COR-L47 (cell line): ENCODE data around the gene CPED1.
"Not testable (repeated sequence)": the region's sequence is repeated elsewhere in the genome, so short reads cannot be mapped to it uniquely, and the experiment has no call there.

Source experiments
- DNase-seq: peaks from one replicate; lab custom pipeline; 2025; lab: John Stamatoyannopoulos, UW

CPED1 gene

DNA sequence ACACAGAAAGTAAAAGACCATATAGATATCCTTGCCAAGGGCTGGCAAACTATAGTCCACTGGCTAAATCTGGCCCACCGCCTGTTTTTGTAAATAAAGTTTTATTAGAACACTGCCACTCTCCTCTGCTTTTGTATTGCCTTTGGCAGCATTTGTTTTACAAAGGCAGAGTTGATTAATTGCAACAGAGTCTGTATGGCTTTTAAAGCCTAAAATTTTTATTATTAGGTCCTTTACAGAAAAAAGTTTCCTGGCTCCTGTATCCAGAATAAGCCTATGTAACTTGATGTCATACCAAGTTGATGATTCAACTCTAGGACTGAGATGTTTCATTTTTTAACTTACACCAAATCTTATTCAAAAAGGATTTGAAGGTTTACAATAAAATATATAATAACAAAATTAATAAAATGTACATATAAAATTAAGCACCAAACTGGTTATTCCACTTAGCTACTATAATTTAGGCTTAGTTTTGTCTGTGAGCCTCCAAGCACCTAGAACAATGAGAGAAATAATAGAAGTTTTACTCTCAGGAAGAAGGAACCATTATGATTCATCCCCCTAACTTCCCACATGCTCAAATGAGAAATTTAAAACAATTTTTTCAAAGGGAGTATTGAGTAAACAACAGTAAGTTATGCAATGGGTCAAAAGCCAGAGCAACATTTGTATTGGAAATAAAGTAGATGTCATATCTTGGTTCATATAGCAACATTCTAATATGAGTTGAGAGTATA, 31.9 kb downstream of the CPED1 start:
- no peak for DNase-seq

DNA sequence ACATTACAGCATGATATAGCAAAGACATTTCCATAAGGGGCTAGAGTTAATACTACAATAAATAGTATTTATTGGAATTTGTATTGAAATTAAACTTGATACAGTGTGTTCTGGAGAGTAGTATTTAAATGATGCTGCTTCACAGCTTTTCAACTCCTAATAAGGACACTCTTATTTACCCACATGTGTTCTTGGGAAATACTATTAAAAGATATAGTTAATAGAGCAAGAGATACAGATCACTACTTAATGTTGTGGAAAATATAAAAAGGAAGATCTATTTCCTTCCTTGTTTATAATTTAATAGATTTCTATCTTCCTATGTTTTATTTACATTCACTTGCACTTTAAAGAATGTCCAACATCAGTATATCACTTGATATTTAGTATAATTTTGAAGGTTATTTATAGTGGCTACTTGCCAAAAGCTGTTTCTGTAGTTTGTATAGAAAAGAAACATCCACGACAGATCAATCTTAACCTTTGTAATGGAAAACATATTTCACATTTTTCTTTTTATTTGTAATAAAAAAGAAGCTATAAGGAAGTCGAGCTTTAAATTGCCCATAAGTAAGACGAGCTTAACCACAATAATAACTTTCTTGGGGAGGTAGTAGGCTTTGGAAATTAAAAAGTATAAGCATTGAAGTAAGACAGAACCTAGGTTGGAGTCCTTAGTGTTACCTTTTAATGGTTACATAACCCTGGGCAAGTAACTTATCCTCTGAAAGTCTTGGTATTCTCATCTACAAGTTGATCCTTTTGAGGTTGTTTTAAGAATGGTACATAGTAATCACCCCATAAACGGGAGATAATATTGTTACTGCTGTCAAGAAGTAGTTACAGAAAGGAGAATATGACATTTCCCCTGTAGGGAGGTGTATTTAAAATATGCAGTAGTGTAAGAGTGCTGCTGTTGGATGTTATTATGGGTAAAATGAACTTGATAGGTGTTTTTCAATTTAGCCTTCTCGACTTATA, 32.8 kb downstream of the CPED1 start:
- DNase-seq: no peak

DNA sequence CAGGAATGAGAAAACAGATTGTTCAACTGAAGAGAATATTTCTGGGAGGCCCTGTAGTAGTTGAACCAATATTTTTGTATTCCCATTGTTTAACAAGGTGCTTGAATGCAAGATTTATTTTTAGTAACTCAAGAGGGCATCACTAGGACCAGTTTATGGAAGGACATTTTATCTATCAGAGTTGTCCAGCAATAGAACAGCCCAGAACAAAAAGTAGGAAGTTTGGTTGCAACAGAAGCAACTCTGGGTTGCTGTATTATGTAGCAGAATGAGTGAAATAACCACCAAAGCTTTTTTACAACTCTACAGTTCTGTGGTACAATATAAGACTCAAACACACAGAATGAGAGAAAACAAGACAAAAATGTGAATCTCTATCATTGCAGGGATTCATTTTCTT, 34.7 kb downstream of the CPED1 start:
- DNase-seq: no peak

- DNase-seq: no peak
Observed at GRCh38 chr7:121023683-121024511, 35.4 kb downstream of the CPED1 start.

- DNase-seq: no peak
Observed at GRCh38 chr7:121024611-121025010, 36.1 kb downstream of the CPED1 start.

- DNase-seq: no peak
Observed at GRCh38 chr7:121026159-121026558, 37.6 kb downstream of the CPED1 start.

GRCh38 chr7:121026577-121027111, 38.1 kb downstream of the CPED1 start:
- DNase-seq: no peak

GRCh38 chr7:121027761-121028669, 39.5 kb downstream of the CPED1 start:
- no peak for DNase-seq

- no peak for DNase-seq
Observed at GRCh38 chr7:121029302-121029701, 40.8 kb downstream of the CPED1 start.

DNA sequence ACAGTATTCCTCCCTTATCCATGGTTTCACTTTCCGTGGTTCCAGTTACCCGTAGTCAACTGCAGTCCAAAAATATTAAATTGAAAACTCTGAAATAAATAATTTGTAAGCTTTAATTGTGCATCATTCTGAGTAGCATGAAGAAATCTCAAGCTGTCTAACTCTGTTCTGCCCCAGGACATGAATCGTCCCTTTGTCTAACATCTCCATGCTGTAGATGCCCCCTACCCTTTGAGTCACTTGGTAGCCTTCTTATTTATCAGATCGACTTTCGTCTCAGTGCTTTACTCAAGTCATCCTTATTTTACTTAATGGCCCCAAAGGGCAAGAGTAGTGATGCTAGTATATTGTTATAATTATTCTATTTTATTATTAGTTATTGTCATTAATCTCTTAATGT, 41.8 kb downstream of the CPED1 start:
- no peak for DNase-seq

DNA sequence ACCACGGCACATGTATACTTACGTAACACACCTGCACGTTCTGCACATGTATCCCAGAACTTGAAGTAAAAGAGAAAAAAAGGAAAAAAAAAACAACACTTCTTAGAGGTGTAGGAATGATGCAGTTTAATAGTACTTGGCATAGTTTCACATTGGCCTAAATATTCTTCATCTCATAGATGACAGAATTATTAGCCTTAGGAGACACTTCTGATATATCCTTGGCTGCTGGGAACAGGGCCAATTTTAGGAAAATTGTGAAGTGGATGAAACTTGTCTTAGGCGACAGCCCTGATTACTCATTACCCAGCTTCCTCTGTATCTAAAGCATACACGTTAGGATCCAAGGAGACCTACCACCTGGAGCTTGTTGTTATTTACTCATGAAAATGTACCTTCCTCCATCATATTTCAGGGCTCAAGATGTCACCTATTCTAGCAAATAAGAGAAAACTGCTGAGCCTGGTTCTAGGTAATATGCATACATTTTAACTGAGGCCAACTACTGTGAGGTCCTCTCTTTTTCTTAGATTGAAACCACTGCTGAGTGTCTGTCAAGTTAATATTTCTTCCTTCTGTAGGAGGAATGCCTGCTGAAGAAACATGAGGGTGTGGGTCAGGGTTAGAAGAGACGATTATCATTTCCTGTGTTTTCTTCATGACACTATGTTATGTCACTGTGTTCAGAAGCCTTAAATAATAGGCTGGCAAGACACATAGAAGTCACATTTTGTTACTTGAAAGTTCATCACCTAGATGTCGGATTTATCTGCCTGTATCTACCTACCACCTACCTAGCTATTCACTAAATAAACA, 44.3 kb downstream of the CPED1 start:
- no peak for DNase-seq

DNA sequence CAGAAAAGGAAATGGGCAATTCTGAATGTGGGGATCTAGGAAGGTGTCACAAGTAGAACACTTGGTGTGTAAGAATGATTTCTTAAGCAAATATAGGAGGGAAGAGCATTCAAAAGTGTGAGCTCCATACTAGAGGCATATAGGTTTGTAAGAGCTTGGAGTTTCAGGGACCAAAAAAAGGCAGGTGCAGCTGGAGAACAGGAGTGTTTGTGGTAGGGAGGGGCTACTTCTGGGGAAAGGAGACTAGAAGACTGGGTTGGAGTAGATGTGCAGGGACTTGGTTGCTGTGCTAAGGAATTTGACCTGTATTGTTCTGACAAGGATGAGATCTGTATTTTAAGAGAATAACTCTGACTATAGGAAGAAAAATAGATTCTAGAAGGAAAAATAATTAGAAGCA, 46.4 kb downstream of the CPED1 start:
- DNase-seq: no peak

DNA sequence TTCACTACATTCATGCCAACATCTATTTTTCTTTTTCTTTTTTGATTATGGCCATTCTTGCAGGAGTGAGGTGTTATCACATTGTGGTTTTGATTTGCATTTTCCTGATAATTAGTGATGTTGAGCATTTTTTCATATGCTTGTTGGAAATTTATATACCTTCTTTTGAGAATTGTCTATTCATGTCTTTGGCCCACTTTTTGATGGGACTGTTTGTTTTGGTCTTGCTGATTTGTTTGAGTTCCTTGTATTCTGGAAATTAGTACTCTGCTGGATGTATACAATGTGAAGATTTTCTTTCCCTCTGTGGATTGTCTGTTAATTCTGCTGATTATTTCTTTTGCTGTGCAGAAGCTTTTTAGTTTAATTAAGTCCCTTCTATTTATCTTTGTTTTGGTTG, 48.3 kb downstream of the CPED1 start:
- DNase-seq: not testable (repeated sequence)

DNA sequence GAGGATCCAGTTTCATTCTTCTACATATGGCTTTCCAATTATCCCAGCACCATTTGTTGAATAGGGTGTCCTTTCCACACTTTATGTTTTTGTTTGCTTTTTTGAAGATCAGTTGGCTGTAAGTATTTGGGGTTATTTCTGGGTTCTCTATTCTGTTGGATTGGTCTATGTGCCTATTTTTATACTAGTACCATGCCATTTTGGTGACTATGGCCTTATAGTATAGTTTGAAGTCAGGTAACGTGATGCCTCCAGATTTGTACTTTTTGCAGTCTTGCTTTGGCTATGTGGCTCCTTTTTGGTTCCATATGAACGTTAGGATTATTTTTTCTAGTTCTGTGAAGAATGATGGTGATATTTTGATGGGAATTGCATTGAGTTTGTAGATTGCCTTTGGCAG, 48.8 kb downstream of the CPED1 start:
- not testable (repeated sequence) for DNase-seq

DNA sequence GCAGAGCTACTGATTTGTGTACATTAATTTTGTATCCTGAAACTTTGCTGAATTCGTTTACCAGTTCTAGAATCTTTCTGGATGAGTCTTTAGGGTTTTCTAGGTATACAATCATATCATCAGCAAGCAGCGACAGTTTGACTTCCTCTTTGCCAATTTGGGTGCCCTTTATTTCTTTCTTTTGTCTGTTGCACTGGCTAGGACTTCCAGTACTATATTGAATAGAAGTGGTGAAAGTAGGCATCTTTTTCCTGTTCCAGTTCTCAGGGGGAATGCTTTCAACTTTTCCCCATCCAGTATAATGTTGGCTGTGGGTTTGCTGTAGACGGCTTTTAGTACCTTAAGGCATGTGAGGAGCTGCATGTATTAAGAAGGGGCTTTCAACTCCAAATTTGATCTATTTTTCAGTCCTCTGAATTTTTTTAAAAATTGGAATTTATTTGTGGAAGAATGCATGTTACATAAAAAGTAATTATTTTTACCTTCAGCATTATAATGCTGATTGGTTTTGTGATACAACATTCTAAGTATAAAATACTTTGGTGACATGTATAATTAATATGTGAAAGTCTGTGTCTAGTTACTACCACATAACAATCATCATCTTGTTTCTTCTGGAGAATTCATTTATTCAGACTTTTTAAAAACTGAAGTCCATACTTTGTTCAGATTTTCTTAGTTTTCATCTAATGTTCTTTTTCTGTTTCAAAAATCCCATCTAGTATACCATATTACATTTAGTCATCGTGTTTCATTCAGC, 49.6 kb downstream of the CPED1 start:
- DNase-seq: no peak

GRCh38 chr7:121038717-121039509, 50.4 kb downstream of the CPED1 start:
- no peak for DNase-seq

DNA sequence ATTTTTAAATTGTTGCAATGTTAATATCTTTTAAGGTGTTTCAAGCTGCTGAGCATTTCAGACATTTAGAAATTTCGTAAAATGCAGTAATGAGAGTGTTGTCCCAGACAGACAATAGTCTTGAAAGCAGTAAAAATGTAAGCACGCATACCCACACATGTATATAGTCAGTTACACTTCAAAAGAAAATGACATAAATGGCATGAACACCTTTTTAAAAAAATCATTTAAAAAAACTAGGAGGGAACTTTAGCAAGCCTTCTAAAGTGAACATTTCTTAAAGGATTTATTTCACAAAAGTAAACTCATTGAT, 51.0 kb downstream of the CPED1 start:
- no peak for DNase-seq

DNA sequence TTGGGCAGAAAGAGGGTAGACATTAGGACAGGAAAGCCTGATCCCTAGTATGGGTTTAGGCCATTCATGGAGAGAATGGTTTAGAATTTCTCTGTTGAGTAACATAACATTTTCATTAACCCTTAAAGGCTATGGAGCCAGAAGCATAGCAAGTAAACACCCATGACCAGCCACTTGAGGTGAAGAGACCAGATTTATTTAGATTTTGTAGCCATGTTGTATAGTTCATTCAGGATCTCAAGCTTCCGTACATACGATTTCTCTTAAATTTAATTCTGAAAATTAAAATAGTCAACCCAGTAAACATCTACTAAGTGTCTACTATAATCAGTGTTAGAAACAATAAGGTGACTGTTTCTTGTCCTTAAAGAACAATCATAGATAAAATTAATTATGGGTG, 51.5 kb downstream of the CPED1 start:
- DNase-seq: no peak
